Activated T-cell treated with anti-CD3 and anti-CD28 coated beads, Interleukin-2, amount 50 U/mL, for 4 hours (primary cell): Measurements from ENCODE around the gene RUBCNL. TPM values are rescaled to one million over a fixed set of nuclear protein-coding genes. Genes with fewer than 3 reads are reported as not detected.
"Not testable (repeated sequence)": the region's sequence is repeated elsewhere in the genome, so short reads cannot be mapped to it uniquely, and the experiment has no call there.

ENCODE experiments used
- ATAC-seq, 2 donors: fragments of 200-7000 bp; cut with Tn5 transposase; one replicate each; pipeline ENCODE4 v1.10.0; 2021
- DNase-seq: peaks from one replicate; pipeline ENCODE4 v3.0.0-alpha.2; 2020
- H3K27me3 Mint-ChIP-seq: one replicate; pipeline ENCODE4 v1.8.0; 2021; ENCODE audit warnings: low read depth, mixed read lengths
- H3K36me3 Mint-ChIP-seq: one replicate; pipeline ENCODE4 v1.8.0; 2022; ENCODE audit warnings: mixed read lengths; ENCODE audit not compliant: insufficient read depth
- H3K4me1 Mint-ChIP-seq: one replicate; pipeline ENCODE4 v1.8.0; 2021; ENCODE audit warnings: low read depth, mixed read lengths
- H3K4me3 Mint-ChIP-seq: one replicate; pipeline ENCODE4 v1.8.0; 2021; ENCODE audit warnings: mild to moderate bottlenecking, moderate library complexity, mixed read lengths
- H3K9me3 Mint-ChIP-seq: one replicate; pipeline ENCODE4 v1.8.0; 2021; ENCODE audit warnings: mixed read lengths
- total RNA-seq, 3 donors: library from RNA; stranded (reverse); gene quantifications; one replicate each; pipeline ENCODE4 v1.2.1, GENCODE V29; 2021

Gene RUBCNL
- total RNA-seq: 1 to 10 TPM in 2 of 3 donors, under 1 TPM in 1; 0.94 to 1.8 (median 1.1) TPM

GRCh38 chr13:46387064-46387851 lies at the start of gene RUBCNL:
Gene RUBCNL, minus strand, starts transcription at chr13:46387252. Its CDS starts 14,777 bp downstream, at chr13:46372475.
- Mint-ChIP-seq H3K27me3 (peaks cover 43% of the 10 kb centered on the region), H3K9me3 (no peaks in the 10 kb centered on the region), H3K36me3 (no peaks in the 10 kb centered on the region), H3K4me3 (peak within 1 kb of the TSS; percentile 80), H3K4me1 (peaks cover 28% of the 10 kb centered on the region)
- DNase-seq (no peak), ATAC-seq (peak; percentile 79 to 83)

- H3K4me3 Mint-ChIP-seq, H3K9me3 Mint-ChIP-seq, H3K36me3 Mint-ChIP-seq, H3K27me3 Mint-ChIP-seq, DNase-seq, H3K4me1 Mint-ChIP-seq, ATAC-seq: not testable (repeated sequence)
These were observed 42.5 kb upstream of the RUBCNL start for GRCh38 chr13:46429558-46429957.

GRCh38 chr13:46405457-46405856 lies 18.4 kb upstream of the RUBCNL start:
- H3K4me1 Mint-ChIP-seq: peaks cover 6% of the 10 kb centered on the region
- H3K9me3 Mint-ChIP-seq: no peaks in the 10 kb centered on the region
- ATAC-seq (no peak), DNase-seq (no peak)
- no peaks in the 10 kb centered on the region for H3K36me3 Mint-ChIP-seq
- H3K4me3 Mint-ChIP-seq: no peak overlapping the region
- peaks cover 8% of the 10 kb centered on the region for H3K27me3 Mint-ChIP-seq

GRCh38 chr13:46404733-46405100 lies 17.7 kb upstream of the RUBCNL start:
- Mint-ChIP-seq H3K36me3 (no peaks in the 10 kb centered on the region), H3K27me3 (peaks cover 6% of the 10 kb centered on the region), H3K4me1 (peaks cover 6% of the 10 kb centered on the region), H3K4me3 (no peak overlapping the region), H3K9me3 (no peaks in the 10 kb centered on the region)
- no peak for ATAC-seq
- DNase-seq: no peak

- H3K4me3 Mint-ChIP-seq: no peak overlapping the region
- H3K36me3 Mint-ChIP-seq: no peaks in the 10 kb centered on the region
- peaks cover 6% of the 10 kb centered on the region for H3K4me1 Mint-ChIP-seq
- ATAC-seq (peak in 1 of 2 donors; percentile 56), DNase-seq (no peak)
- peaks cover 4% of the 10 kb centered on the region for H3K27me3 Mint-ChIP-seq
- H3K9me3 Mint-ChIP-seq: no peaks in the 10 kb centered on the region
These were observed 17.0 kb upstream of the RUBCNL start for GRCh38 chr13:46403851-46404732.

GRCh38 chr13:46402178-46402577 lies 15.1 kb upstream of the RUBCNL start:
- Mint-ChIP-seq H3K9me3 (no peaks in the 10 kb centered on the region), H3K36me3 (no peaks in the 10 kb centered on the region), H3K4me3 (no peak overlapping the region), H3K27me3 (no peaks in the 10 kb centered on the region), H3K4me1 (peaks cover 6% of the 10 kb centered on the region)
- no peak for ATAC-seq
- DNase-seq: no peak

- H3K27me3 Mint-ChIP-seq: no peaks in the 10 kb centered on the region
- no peak for ATAC-seq
- H3K36me3 Mint-ChIP-seq: no peaks in the 10 kb centered on the region
- H3K4me3 Mint-ChIP-seq: no peak overlapping the region
- no peak for DNase-seq
- no peaks in the 10 kb centered on the region for H3K9me3 Mint-ChIP-seq
- H3K4me1 Mint-ChIP-seq: peaks cover 6% of the 10 kb centered on the region
These were observed 14.4 kb upstream of the RUBCNL start for GRCh38 chr13:46401432-46401831.

- no peaks in the 10 kb centered on the region for H3K9me3 Mint-ChIP-seq
- peaks cover 1% of the 10 kb centered on the region for H3K27me3 Mint-ChIP-seq
- peaks cover 1% of the 10 kb centered on the region for H3K4me1 Mint-ChIP-seq
- ATAC-seq: no peak
- H3K36me3 Mint-ChIP-seq: no peaks in the 10 kb centered on the region
- no peak overlapping the region for H3K4me3 Mint-ChIP-seq
- no peak for DNase-seq
These were observed 9.3 kb upstream of the RUBCNL start for GRCh38 chr13:46396341-46396740.

GRCh38 chr13:46392967-46393366 lies 5.9 kb upstream of the RUBCNL start:
- Mint-ChIP-seq H3K9me3 (no peaks in the 10 kb centered on the region), H3K36me3 (no peaks in the 10 kb centered on the region), H3K4me3 (no peak overlapping the region)

GRCh38 chr13:46389457-46390451 lies 2.7 kb upstream of the RUBCNL start:
- Mint-ChIP-seq H3K9me3 (no peaks in the 10 kb centered on the region), H3K36me3 (no peaks in the 10 kb centered on the region), H3K4me1 (peaks cover 29% of the 10 kb centered on the region), H3K27me3 (peaks cover 34% of the 10 kb centered on the region), H3K4me3 (no peak overlapping the region)
- ATAC-seq (no peak), DNase-seq (no peak)

More at GRCh38 chr13:46392967-46393366, 5.9 kb upstream of the RUBCNL start:
- Mint-ChIP-seq H3K27me3 (peaks cover 6% of the 10 kb centered on the region), H3K4me1 (peaks cover 19% of the 10 kb centered on the region)
- peak in 1 of 2 donors; percentile 46 for ATAC-seq
- DNase-seq: no peak

- Mint-ChIP-seq H3K27me3 (peaks cover 37% of the 10 kb centered on the region), H3K4me3 (no peak overlapping the region), H3K4me1 (peaks cover 29% of the 10 kb centered on the region), H3K9me3 (no peaks in the 10 kb centered on the region), H3K36me3 (no peaks in the 10 kb centered on the region)
- no peak for ATAC-seq
- no peak for DNase-seq
These were observed 1.8 kb upstream of the RUBCNL start for GRCh38 chr13:46388846-46389245.

- H3K27me3 Mint-ChIP-seq: peaks cover 42% of the 10 kb centered on the region
- H3K4me1 Mint-ChIP-seq: peaks cover 29% of the 10 kb centered on the region
- no peaks in the 10 kb centered on the region for H3K9me3 Mint-ChIP-seq
- H3K4me3 Mint-ChIP-seq: no peak overlapping the region
- ATAC-seq: no peak
- DNase-seq: no peak
- H3K36me3 Mint-ChIP-seq: no peaks in the 10 kb centered on the region
These were observed 1.3 kb upstream of the RUBCNL start for GRCh38 chr13:46388308-46388707.

GRCh38 chr13:46386392-46387063 lies 524 bp downstream of the RUBCNL start:
- DNase-seq (no peak), ATAC-seq (no peak)
- H3K4me3 Mint-ChIP-seq: peak overlapping the region; percentile 80
- peaks cover 47% of the 10 kb centered on the region for H3K27me3 Mint-ChIP-seq
- peaks cover 28% of the 10 kb centered on the region for H3K4me1 Mint-ChIP-seq
- no peaks in the 10 kb centered on the region for H3K9me3 Mint-ChIP-seq
- no peaks in the 10 kb centered on the region for H3K36me3 Mint-ChIP-seq
